HG02981 (cell line): ENCODE measurements around the gene FGF19.

Source experiments
- ATAC-seq: cut with Tn5 transposase; IDR thresholded peaks from one replicate; pipeline ENCODE4 v1.9.1; 2021; ENCODE audit warnings: mild to moderate bottlenecking, moderate library complexity; ENCODE audit not compliant: unreplicated experiment

Gene FGF19

GRCh38 chr11:69703768-69704507 lies at the start of gene FGF19:
TSS of gene FGF19 (minus strand) at chr11:69704022. CDS start at chr11:69703876, 146 bp downstream.
- no peak for ATAC-seq

GRCh38 chr11:69752890-69753289 lies 49.1 kb upstream of the FGF19 start:
- ATAC-seq = no peak

GRCh38 chr11:69750875-69751597 lies 47.2 kb upstream of the FGF19 start:
- no peak for ATAC-seq

- no peak for ATAC-seq
These were observed 46.5 kb upstream of the FGF19 start for GRCh38 chr11:69750108-69750850.

GRCh38 chr11:69748637-69749036 lies 44.8 kb upstream of the FGF19 start:
- no peak for ATAC-seq

GRCh38 chr11:69746752-69747742 lies 43.2 kb upstream of the FGF19 start:
- no peak for ATAC-seq

GRCh38 chr11:69746140-69746539 lies 42.3 kb upstream of the FGF19 start:
- ATAC-seq = no peak

- no peak for ATAC-seq
These were observed 41.4 kb upstream of the FGF19 start for GRCh38 chr11:69745201-69745600.

GRCh38 chr11:69744435-69744834 lies 40.6 kb upstream of the FGF19 start:
- no peak for ATAC-seq

- ATAC-seq = no peak
These were observed 31.0 kb upstream of the FGF19 start for GRCh38 chr11:69734841-69735240.

- no peak for ATAC-seq
These were observed 30.5 kb upstream of the FGF19 start for GRCh38 chr11:69734367-69734766.

GRCh38 chr11:69732910-69733309 lies 29.1 kb upstream of the FGF19 start:
- ATAC-seq = no peak

GRCh38 chr11:69731110-69731509 lies 27.3 kb upstream of the FGF19 start:
- no peak for ATAC-seq

- no peak for ATAC-seq
These were observed 26.7 kb upstream of the FGF19 start for GRCh38 chr11:69730500-69730899.

GRCh38 chr11:69729252-69729651 lies 25.4 kb upstream of the FGF19 start:
- no peak for ATAC-seq

- ATAC-seq = no peak
These were observed 23.4 kb upstream of the FGF19 start for GRCh38 chr11:69727266-69727665.

GRCh38 chr11:69726481-69726880 lies 22.7 kb upstream of the FGF19 start:
- no peak for ATAC-seq

- ATAC-seq = no peak
These were observed 22.2 kb upstream of the FGF19 start for GRCh38 chr11:69726019-69726418.

GRCh38 chr11:69721745-69722144 lies 17.9 kb upstream of the FGF19 start:
- ATAC-seq = no peak

GRCh38 chr11:69721106-69721505 lies 17.3 kb upstream of the FGF19 start:
- no peak for ATAC-seq
